Loucy (cell line): ENCODE measurements around the gene FSTL3.

Source experiments
- H2AFZ ChIP-seq: fragments of 200-600 bp; sonication (generic); 2 replicates; pipeline ENCODE4 v1.6.0; 2016; ENCODE audit warnings: antibody characterized with exemption, mild to moderate bottlenecking, low read length, moderate library complexity
- H3F3A ChIP-seq: fragments of 200-600 bp; 2 replicates; pipeline ENCODE4 v1.6.0; 2016; ENCODE audit warnings: antibody characterized with exemption, low read depth, mild to moderate bottlenecking
- H3K27me3 ChIP-seq: fragments of 200-600 bp; sonication (generic); 2 replicates; pipeline ENCODE4 v1.6.1; 2014; ENCODE audit warnings: low read length, mild to moderate bottlenecking; ENCODE audit not compliant: insufficient read depth, poor library complexity, severe bottlenecking
- H3K36me3 ChIP-seq: fragments of 200-600 bp; sonication (generic); 2 replicates; pipeline ENCODE4 v1.6.1; 2016; ENCODE audit warnings: low read length; ENCODE audit not compliant: insufficient read depth
- H3K4me1 ChIP-seq: fragments of 200-600 bp; sonication (generic); 2 replicates; pipeline ENCODE4 v1.5.1; 2014; ENCODE audit warnings: low read length, mild to moderate bottlenecking; ENCODE audit not compliant: insufficient read depth, poor library complexity, severe bottlenecking
- H3K4me2 ChIP-seq: fragments of 200-600 bp; sonication (generic); 2 replicates; pipeline ENCODE4 v1.6.0; 2014; ENCODE audit warnings: antibody characterized with exemption, low read length, low read depth, mild to moderate bottlenecking; ENCODE audit not compliant: poor library complexity, severe bottlenecking
- H3K4me3 ChIP-seq: fragments of 200-600 bp; sonication (generic); 2 replicates; pipeline ENCODE4 v1.5.1; 2014; ENCODE audit warnings: low read length, mild to moderate bottlenecking, mixed read lengths; ENCODE audit not compliant: poor library complexity, severe bottlenecking
- H3K79me2 ChIP-seq: fragments of 200-600 bp; sonication (generic); 2 replicates; pipeline ENCODE4 v1.6.1; 2014; ENCODE audit warnings: low read length; ENCODE audit not compliant: insufficient read depth
- H3K9ac ChIP-seq: fragments of 200-600 bp; sonication (generic); 2 replicates; pipeline ENCODE4 v1.6.0; 2014; ENCODE audit warnings: mild to moderate bottlenecking, low read depth, low read length, moderate library complexity; ENCODE audit not compliant: poor library complexity, severe bottlenecking
- H3K9me2 ChIP-seq: fragments of 200-600 bp; sonication (generic); replicated peaks from 2 replicates; pipeline ENCODE4 v1.6.1; 2016; ENCODE audit warnings: low read depth, low read length, mixed read lengths
- H3K9me3 ChIP-seq: fragments of 200-600 bp; sonication (generic); 2 replicates; pipeline ENCODE4 v1.6.1; 2014; ENCODE audit warnings: mild to moderate bottlenecking, antibody characterized with exemption, low read length, low read depth; ENCODE audit not compliant: insufficient read depth
- H4K20me1 ChIP-seq: fragments of 200-600 bp; sonication (generic); 2 replicates; pipeline ENCODE4 v1.6.0; 2014; ENCODE audit warnings: antibody characterized with exemption, low read length, mild to moderate bottlenecking; ENCODE audit not compliant: insufficient read depth, poor library complexity, severe bottlenecking
- CTCF ChIP-seq: fragments of 200-600 bp; sonication (generic); conservative IDR thresholded peaks from 2 replicates; pipeline ENCODE4 v1.5.1; 2014; ENCODE audit warnings: mild to moderate bottlenecking, antibody characterized with exemption, low read length
- EZH2phosphoT487 ChIP-seq: fragments of 200-600 bp; IDR thresholded peaks from 2 replicates; pipeline ENCODE4 v1.6.1; 2018; ENCODE audit warnings: antibody characterized with exemption, mild to moderate bottlenecking, moderate library complexity, borderline replicate concordance

The FSTL3 gene

GRCh38 chr19:651991-652390, 24.2 kb upstream of the FSTL3 start:
- TF ChIP-seq CTCF (no peak), EZH2phosphoT487 (no peak)
- no peaks in the 10 kb centered on the region for H3K4me1 ChIP-seq
- no peaks in the 10 kb centered on the region for H3K9me2 ChIP-seq
- no peaks in the 10 kb centered on the region for H3K9me3 ChIP-seq
- no peaks in the 10 kb centered on the region for H3F3A ChIP-seq
- peaks cover 53% of the 10 kb centered on the region for H3K79me2 ChIP-seq
- H3K36me3 ChIP-seq = peaks cover 58% of the 10 kb centered on the region; the same call in 1 of the 2 replicates
- no peak overlapping the region for H3K4me2 ChIP-seq
- no peak overlapping the region for H3K4me3 ChIP-seq
- no peaks in the 10 kb centered on the region for H3K27me3 ChIP-seq
- peaks cover 54% of the 10 kb centered on the region for H4K20me1 ChIP-seq
- H3K9ac ChIP-seq = no peak overlapping the region
- no peak overlapping the region for H2AFZ ChIP-seq

- H4K20me1 ChIP-seq = peaks cover 57% of the 10 kb centered on the region
- no peak overlapping the region for H2AFZ ChIP-seq
- H3K4me2 ChIP-seq = no peak overlapping the region
- TF ChIP-seq CTCF = no peak
- TF ChIP-seq EZH2phosphoT487 = no peak
- H3K9ac ChIP-seq = no peak overlapping the region
- H3K36me3 ChIP-seq = peaks cover 52% of the 10 kb centered on the region; the same call in 1 of the 2 replicates
- no peaks in the 10 kb centered on the region for H3F3A ChIP-seq
- H3K4me1 ChIP-seq = no peaks in the 10 kb centered on the region
- peaks cover 60% of the 10 kb centered on the region for H3K79me2 ChIP-seq
- H3K4me3 ChIP-seq = no peak overlapping the region
- no peaks in the 10 kb centered on the region for H3K27me3 ChIP-seq
- H3K9me3 ChIP-seq = no peaks in the 10 kb centered on the region
- H3K9me2 ChIP-seq = no peaks in the 10 kb centered on the region
Measured at GRCh38 chr19:652467-653389, 23.5 kb upstream of the FSTL3 start.

- no peak for TF ChIP-seq EZH2phosphoT487
- no peak for TF ChIP-seq CTCF
- Histone ChIP-seq H3K79me2 (peaks cover 67% of the 10 kb centered on the region), H3K4me1 (no peaks in the 10 kb centered on the region), H3K9ac (no peak overlapping the region), H2AFZ (no peak overlapping the region), H4K20me1 (peaks cover 63% of the 10 kb centered on the region), H3K9me2 (no peaks in the 10 kb centered on the region), H3K27me3 (no peaks in the 10 kb centered on the region), H3K36me3 (peaks cover 50% of the 10 kb centered on the region; the same call in 1 of the 2 replicates), H3F3A (no peaks in the 10 kb centered on the region), H3K9me3 (no peaks in the 10 kb centered on the region), H3K4me2 (no peak overlapping the region), H3K4me3 (no peak overlapping the region)
Measured at GRCh38 chr19:653425-653824, 22.8 kb upstream of the FSTL3 start.
